Measurements from ENCODE around the gene PHLDA2. TPM values are rescaled to one million over a fixed set of nuclear protein-coding genes. Genes with fewer than 3 reads are reported as not detected.

The PHLDA2 gene
- polyA plus RNA-seq, 1 of the 3 experiments (the other 2 are of a cell fraction) = 23.6 TPM

DNA sequence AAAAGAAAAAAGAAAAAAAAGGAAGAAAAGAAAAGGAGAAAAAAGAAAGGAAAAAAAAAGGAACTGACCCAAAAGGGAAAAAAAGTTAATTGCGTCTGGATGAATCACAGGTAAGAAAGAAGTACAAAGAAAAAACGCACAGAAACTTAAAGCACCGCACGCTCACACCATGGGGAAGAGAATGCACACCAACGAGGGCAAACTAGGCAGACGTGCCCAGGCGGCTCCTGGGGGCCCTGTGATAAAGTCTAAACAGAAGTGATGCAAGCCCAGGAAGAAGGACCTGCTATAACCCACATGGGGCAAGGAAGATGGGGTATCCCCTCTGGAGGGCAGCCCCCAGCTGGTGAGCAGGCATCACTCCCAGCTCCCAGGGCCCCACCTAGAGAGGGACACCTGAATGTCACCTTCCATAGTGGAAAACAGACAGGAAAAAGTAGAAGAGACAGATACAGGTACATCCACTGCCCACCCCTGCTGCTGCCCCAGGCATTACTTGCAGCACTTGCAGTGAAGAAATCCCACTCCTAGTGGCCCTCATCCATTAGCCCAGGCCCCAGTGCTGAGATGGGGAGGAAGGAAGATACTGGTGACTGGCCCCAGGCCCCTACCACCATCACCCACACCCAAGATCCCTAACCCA, 34.0 kb upstream of the PHLDA2 start:
- H4K20me1 ChIP-seq (ENCODE audit: insufficient read depth) = no peaks in the 10 kb centered on the region
- WGBS (ENCODE audit: low lambda C conversion rate) = 98% methylated on average over 7 of the region's 7 CpGs
- H3K79me2 ChIP-seq (ENCODE audit: insufficient read depth) = peaks cover 69% of the 10 kb centered on the region; the same call in 1 of the 2 replicates

DNA sequence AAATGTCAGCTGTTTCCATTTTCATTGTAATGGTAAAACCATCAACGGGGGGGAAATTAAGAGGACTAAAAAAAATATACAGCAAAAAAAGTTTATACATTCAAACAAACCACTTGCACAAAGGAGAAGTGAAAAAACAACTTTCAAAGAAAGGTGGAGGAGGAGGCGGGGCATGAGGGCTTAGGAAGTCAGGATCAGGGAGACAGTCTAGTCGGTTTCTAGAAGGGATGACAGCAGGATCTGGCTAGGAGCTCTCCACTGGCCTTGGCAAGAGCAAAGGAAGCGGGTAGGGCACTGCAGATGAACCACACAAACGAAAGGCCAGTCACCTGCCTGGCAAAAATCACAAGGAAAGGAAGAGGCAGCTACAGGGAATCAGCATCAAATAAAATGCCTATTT, 31.9 kb upstream of the PHLDA2 start:
- H3K4me1 ChIP-seq (ENCODE audit: control insufficient read depth in 1 of 2, insufficient read depth in 2 of 2, low read depth in 1 of 2, low read length in 1 of 2) = no peaks in the 10 kb centered on the region
- H3K36me3 ChIP-seq (replicated peaks in 1 of 2; ENCODE audit: control insufficient read depth in 1 of 2, insufficient read depth in 2 of 2, low read length in 1 of 2) = peaks cover 82 to 84% of the 10 kb centered on the region in 2 experiments
- no peak overlapping the region for H3K27ac ChIP-seq (ENCODE audit: low read depth in 2 of 2, low read length in 1 of 2)
- no peak for DNase-seq
- POLR2A ChIA-PET = no interaction called here
- peaks cover 57% of the 10 kb centered on the region; the same call in 1 of the 2 replicates for H3K79me2 ChIP-seq (ENCODE audit: insufficient read depth)
- no peak for TF ChIP-seq EZH2phosphoT487 (IDR thresholded peaks at IDR 0.05; ENCODE audit: borderline replicate concordance, low read depth)
- no peak for TF ChIP-seq MXI1 (IDR thresholded peaks at IDR 0.05; ENCODE audit: low read depth, low read length)
- TF ChIP-seq, protein P1, sequence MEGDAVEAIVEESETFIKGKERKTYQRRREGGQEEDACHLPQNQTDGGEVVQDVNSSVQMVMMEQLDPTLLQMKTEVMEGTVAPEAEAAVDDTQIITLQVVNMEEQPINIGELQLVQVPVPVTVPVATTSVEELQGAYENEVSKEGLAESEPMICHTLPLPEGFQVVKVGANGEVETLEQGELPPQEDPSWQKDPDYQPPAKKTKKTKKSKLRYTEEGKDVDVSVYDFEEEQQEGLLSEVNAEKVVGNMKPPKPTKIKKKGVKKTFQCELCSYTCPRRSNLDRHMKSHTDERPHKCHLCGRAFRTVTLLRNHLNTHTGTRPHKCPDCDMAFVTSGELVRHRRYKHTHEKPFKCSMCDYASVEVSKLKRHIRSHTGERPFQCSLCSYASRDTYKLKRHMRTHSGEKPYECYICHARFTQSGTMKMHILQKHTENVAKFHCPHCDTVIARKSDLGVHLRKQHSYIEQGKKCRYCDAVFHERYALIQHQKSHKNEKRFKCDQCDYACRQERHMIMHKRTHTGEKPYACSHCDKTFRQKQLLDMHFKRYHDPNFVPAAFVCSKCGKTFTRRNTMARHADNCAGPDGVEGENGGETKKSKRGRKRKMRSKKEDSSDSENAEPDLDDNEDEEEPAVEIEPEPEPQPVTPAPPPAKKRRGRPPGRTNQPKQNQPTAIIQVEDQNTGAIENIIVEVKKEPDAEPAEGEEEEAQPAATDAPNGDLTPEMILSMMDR (IDR thresholded peaks at IDR 0.05) = no peak
- no peak for TF ChIP-seq SMC3 (IDR thresholded peaks at IDR 0.05; ENCODE audit: low read depth, low read length)
- TF ChIP-seq RCOR1 (IDR thresholded peaks at IDR 0.05; ENCODE audit: low read length) = no peak
- no peak for TF ChIP-seq CHD2 (IDR thresholded peaks at IDR 0.05; ENCODE audit: low read length, partially characterized antibody)
- no peak for TF ChIP-seq MEF2A (IDR thresholded peaks at IDR 0.05; ENCODE audit: borderline replicate concordance, low read depth)
- TF ChIP-seq, protein P2, sequence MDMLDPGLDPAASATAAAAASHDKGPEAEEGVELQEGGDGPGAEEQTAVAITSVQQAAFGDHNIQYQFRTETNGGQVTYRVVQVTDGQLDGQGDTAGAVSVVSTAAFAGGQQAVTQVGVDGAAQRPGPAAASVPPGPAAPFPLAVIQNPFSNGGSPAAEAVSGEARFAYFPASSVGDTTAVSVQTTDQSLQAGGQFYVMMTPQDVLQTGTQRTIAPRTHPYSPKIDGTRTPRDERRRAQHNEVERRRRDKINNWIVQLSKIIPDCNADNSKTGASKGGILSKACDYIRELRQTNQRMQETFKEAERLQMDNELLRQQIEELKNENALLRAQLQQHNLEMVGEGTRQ (IDR thresholded peaks at IDR 0.05; ENCODE audit: borderline replicate concordance, low read depth, low read length) = no peak
- TF ChIP-seq, protein P3, sequence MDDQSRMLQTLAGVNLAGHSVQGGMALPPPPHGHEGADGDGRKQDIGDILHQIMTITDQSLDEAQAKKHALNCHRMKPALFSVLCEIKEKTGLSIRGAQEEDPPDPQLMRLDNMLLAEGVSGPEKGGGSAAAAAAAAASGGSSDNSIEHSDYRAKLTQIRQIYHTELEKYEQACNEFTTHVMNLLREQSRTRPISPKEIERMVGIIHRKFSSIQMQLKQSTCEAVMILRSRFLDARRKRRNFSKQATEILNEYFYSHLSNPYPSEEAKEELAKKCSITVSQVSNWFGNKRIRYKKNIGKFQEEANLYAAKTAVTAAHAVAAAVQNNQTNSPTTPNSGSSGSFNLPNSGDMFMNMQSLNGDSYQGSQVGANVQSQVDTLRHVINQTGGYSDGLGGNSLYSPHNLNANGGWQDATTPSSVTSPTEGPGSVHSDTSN (IDR thresholded peaks at IDR 0.05) = no peak
- TF ChIP-seq TAF1 (IDR thresholded peaks at IDR 0.05; ENCODE audit: borderline replicate concordance, low read depth, low read length) = no peak
- TF ChIP-seq, protein P4, sequence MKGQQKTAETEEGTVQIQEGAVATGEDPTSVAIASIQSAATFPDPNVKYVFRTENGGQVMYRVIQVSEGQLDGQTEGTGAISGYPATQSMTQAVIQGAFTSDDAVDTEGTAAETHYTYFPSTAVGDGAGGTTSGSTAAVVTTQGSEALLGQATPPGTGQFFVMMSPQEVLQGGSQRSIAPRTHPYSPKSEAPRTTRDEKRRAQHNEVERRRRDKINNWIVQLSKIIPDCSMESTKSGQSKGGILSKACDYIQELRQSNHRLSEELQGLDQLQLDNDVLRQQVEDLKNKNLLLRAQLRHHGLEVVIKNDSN (IDR thresholded peaks at IDR 0.05; ENCODE audit: borderline replicate concordance, low read depth) = no peak
- no peak for TF ChIP-seq FOXM1 (IDR thresholded peaks at IDR 0.05; ENCODE audit: low read depth)
- no peak for TF ChIP-seq NFIC (IDR thresholded peaks at IDR 0.05; ENCODE audit: borderline replicate concordance)
- no peak for TF ChIP-seq TCF12 (IDR thresholded peaks at IDR 0.05)
- no peak for TF ChIP-seq RAD21 (IDR thresholded peaks at IDR 0.05; ENCODE audit: low read length)
- no peak overlapping the region for H3K9ac ChIP-seq
- H2AFZ ChIP-seq (ENCODE audit: low read depth) = no peak overlapping the region
- H3K27me3 ChIP-seq (ENCODE audit: insufficient read depth) = no peaks in the 10 kb centered on the region
- CTCF ChIA-PET = interaction anchor here (1.1 to 3.4 kb wide), 5 partner anchors 14 to 429 kb away, joined by 3 to 10 read pairs (median 6); no protein-coding TSS in a partner anchor
- no peaks in the 10 kb centered on the region for H4K20me1 ChIP-seq (ENCODE audit: insufficient read depth)
- H3K9me3 ChIP-seq = no peaks in the 10 kb centered on the region
- peaks cover 5% of the 10 kb centered on the region for H3F3A ChIP-seq (replicated peaks; ENCODE audit: insufficient read depth)
- no peak overlapping the region for H3K4me2 ChIP-seq
- WGBS (ENCODE audit: low lambda C conversion rate) = 95% methylated on average over 5 of the region's 5 CpGs
- H3K4me3 ChIP-seq (ENCODE audit: low read depth in 2 of 2, low read length in 1 of 2) = no peak overlapping the region
- no peaks in the 10 kb centered on the region for H3K9me2 ChIP-seq

More for the DNA sequence above, 34.0 kb upstream of the PHLDA2 start:
- TF ChIP-seq, protein P1 (IDR thresholded peaks at IDR 0.05) = no peak
- TF ChIP-seq TAF1 (IDR thresholded peaks at IDR 0.05; ENCODE audit: borderline replicate concordance, low read depth, low read length) = no peak
- TF ChIP-seq JUND (IDR thresholded peaks at IDR 0.05) = no peak
- no peak for TF ChIP-seq GABPA (IDR thresholded peaks at IDR 0.05; ENCODE audit: low read depth)
- Histone ChIP-seq H3K4me3 (ENCODE audit: low read depth in 2 of 2, low read length in 1 of 2) (no peak overlapping the region), H3K4me1 (ENCODE audit: control insufficient read depth in 1 of 2, insufficient read depth in 2 of 2, low read depth in 1 of 2, low read length in 1 of 2) (no peaks in the 10 kb centered on the region), H3K9me2 (no peaks in the 10 kb centered on the region), H3K9me3 (no peaks in the 10 kb centered on the region), H3K27me3 (ENCODE audit: insufficient read depth) (no peaks in the 10 kb centered on the region), H3K36me3 (replicated peaks in 1 of 2; ENCODE audit: control insufficient read depth in 1 of 2, insufficient read depth in 2 of 2, low read length in 1 of 2) (peaks cover 76 to 80% of the 10 kb centered on the region in 2 experiments), H2AFZ (ENCODE audit: low read depth) (no peak overlapping the region), H3K4me2 (no peak overlapping the region), H3K27ac (ENCODE audit: low read depth in 2 of 2, low read length in 1 of 2) (no peak overlapping the region), H3K9ac (no peak overlapping the region), H3F3A (replicated peaks; ENCODE audit: insufficient read depth) (peaks cover 5% of the 10 kb centered on the region)
- CTCF ChIA-PET = interaction anchor here (1.2 to 3.4 kb wide), 2 partner anchors 18 to 128 kb away, joined by 3 to 9 read pairs; no protein-coding TSS in a partner anchor
- DNase-seq = no peak
- POLR2A ChIA-PET = interaction anchor here (0.6 kb wide), 1 partner anchor 15 kb away, joined by 3 read pairs; no protein-coding TSS in a partner anchor
